OCI-LY7 (cell line): Measurements from ENCODE around the gene FRS2.

Experiments
- CTCF ChIP-seq: fragments of 200-600 bp; sonication (generic); conservative IDR thresholded peaks from 2 replicates; pipeline ENCODE4 v1.5.1; 2014; ENCODE audit warnings: mild to moderate bottlenecking, antibody characterized with exemption, low read length, moderate library complexity, mixed read lengths
- EZH2phosphoT487 ChIP-seq: fragments of 200-600 bp; sonication (generic); IDR thresholded peaks from 2 replicates; pipeline ENCODE4 v1.6.1; 2018; ENCODE audit warnings: low read depth, borderline replicate concordance, mild to moderate bottlenecking, mixed run types, antibody characterized with exemption, low read length, moderate library complexity, mixed read lengths

GRCh38 chr12:69509904-69510827, 40.0 kb downstream of the FRS2 start:
- TF ChIP-seq CTCF (no peak), EZH2phosphoT487 (no peak)
